IPS DF 19.7 (cell line): ENCODE results near the gene SUGCT.

Experiments
- DNase-seq: peaks from one replicate; pipeline ENCODE4 v3.0.0-alpha.2; 2013; ENCODE audit warnings: low read depth, low spot score

The SUGCT gene

GRCh38 chr7:40765639-40766038 lies 630.8 kb downstream of the SUGCT start:
- DNase-seq, result no peak

- no peak for DNase-seq
These were observed 637.3 kb downstream of the SUGCT start for GRCh38 chr7:40772096-40772495.

GRCh38 chr7:40773656-40774055 lies 638.9 kb downstream of the SUGCT start:
- DNase-seq, result no peak

- no peak for DNase-seq
These were observed 641.1 kb downstream of the SUGCT start for GRCh38 chr7:40775877-40776276.

- no peak for DNase-seq
These were observed 643.0 kb downstream of the SUGCT start for GRCh38 chr7:40777730-40778312.

GRCh38 chr7:40780460-40780859 lies 645.7 kb downstream of the SUGCT start:
- DNase-seq, result no peak

GRCh38 chr7:40782836-40783235 lies 648.0 kb downstream of the SUGCT start:
- no peak for DNase-seq

- DNase-seq, result no peak
These were observed 649.4 kb downstream of the SUGCT start for GRCh38 chr7:40784176-40784575.

- no peak for DNase-seq
These were observed 652.1 kb downstream of the SUGCT start for GRCh38 chr7:40786909-40787308.

GRCh38 chr7:40793132-40793531 lies 658.3 kb downstream of the SUGCT start:
- DNase-seq, result no peak

- no peak for DNase-seq
These were observed 660.8 kb downstream of the SUGCT start for GRCh38 chr7:40795607-40796006.

- DNase-seq, result no peak
These were observed 661.9 kb downstream of the SUGCT start for GRCh38 chr7:40796723-40797122.

GRCh38 chr7:40798613-40799012 lies 663.8 kb downstream of the SUGCT start:
- DNase-seq, result no peak

- DNase-seq, result no peak
These were observed 664.9 kb downstream of the SUGCT start for GRCh38 chr7:40799493-40800403.

GRCh38 chr7:40800771-40801170 lies 666.0 kb downstream of the SUGCT start:
- DNase-seq, result no peak

- DNase-seq, result no peak
These were observed 667.7 kb downstream of the SUGCT start for GRCh38 chr7:40802497-40802896.

GRCh38 chr7:40804477-40805215 lies 669.8 kb downstream of the SUGCT start:
- DNase-seq, result no peak

GRCh38 chr7:40805361-40805760 lies 670.6 kb downstream of the SUGCT start:
- DNase-seq, result no peak

GRCh38 chr7:40808378-40808942 lies 673.7 kb downstream of the SUGCT start:
- no peak for DNase-seq

- no peak for DNase-seq
These were observed 675.5 kb downstream of the SUGCT start for GRCh38 chr7:40810274-40810673.

GRCh38 chr7:40811666-40812065 lies 676.9 kb downstream of the SUGCT start:
- no peak for DNase-seq

- no peak for DNase-seq
These were observed 680.2 kb downstream of the SUGCT start for GRCh38 chr7:40815022-40815421.
